ENCODE measurements around the gene PCMT1.
"Not testable (repeated sequence)": the region's sequence is repeated elsewhere in the genome, so short reads cannot be mapped to it uniquely, and the experiment has no call there.

The PCMT1 gene

DNA sequence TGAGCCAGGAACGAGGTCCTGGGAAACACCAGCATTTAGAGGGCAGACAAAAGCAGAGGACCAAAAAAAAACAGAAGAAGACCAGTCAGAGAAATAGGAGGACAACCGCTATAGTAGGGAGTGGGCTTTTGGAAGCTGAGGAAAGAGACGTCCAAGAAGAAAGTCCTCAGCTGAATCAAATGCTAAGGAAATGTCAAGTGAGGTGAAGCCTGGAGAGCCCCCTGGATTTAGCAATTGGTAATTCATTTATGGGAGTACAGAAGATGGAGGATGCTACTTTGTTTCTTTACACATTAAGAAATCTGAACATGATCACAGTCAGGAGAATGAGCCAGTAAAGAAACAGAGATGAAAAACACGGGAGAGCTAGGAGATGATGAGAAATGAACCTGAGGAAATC, 73.5 kb downstream of the PCMT1 start:
- no peak for DNase-seq

DNA sequence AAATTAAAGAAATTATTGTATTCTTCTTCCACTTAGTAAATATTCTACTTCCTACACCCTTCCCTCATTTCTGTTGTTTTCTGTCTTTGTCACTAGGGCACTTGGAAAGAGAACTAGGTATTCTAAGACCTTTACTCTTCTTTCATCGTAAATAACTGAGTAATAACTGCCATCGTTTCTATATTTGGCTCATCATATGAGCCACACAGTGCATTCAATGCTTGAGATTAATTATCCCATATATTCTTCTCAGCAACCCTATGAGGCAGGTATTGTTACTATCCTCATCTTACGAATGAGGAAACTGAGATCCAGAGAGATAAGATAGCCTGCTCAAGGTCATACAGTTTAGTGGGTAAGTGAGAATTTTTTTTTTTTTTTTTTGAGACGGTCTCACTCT, 75.8 kb downstream of the PCMT1 start:
- DNase-seq: no peak

- DNase-seq: no peak
Observed at GRCh38 chr6:149830731-149831307, 81.3 kb downstream of the PCMT1 start.

DNA sequence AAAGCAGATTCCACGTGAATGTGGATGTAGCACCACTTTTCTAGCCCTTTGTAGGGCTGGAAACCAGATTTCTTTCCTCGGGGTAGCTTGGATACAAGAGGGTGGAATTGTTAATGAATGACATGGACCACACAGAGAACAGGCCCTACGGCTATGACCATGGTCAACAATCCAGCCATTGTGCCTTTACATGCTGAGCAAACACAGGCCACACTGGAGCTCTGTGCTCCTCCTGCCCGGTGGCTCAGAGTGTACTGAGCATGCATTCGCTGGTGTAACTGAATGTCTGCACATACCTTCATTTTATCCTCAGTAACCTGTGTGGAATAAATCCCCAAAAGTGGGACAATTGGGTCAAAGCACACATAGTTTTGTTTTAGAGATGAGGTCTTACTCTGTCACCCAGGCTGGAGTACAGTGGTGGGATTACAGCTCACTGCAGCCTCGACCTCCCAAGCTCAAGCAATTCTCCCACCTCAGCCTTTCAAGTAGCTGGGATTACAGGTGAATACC, 81.8 kb downstream of the PCMT1 start:
- no peak for DNase-seq

- no peak for DNase-seq
Observed at GRCh38 chr6:149833651-149834050, 84.1 kb downstream of the PCMT1 start.

DNA sequence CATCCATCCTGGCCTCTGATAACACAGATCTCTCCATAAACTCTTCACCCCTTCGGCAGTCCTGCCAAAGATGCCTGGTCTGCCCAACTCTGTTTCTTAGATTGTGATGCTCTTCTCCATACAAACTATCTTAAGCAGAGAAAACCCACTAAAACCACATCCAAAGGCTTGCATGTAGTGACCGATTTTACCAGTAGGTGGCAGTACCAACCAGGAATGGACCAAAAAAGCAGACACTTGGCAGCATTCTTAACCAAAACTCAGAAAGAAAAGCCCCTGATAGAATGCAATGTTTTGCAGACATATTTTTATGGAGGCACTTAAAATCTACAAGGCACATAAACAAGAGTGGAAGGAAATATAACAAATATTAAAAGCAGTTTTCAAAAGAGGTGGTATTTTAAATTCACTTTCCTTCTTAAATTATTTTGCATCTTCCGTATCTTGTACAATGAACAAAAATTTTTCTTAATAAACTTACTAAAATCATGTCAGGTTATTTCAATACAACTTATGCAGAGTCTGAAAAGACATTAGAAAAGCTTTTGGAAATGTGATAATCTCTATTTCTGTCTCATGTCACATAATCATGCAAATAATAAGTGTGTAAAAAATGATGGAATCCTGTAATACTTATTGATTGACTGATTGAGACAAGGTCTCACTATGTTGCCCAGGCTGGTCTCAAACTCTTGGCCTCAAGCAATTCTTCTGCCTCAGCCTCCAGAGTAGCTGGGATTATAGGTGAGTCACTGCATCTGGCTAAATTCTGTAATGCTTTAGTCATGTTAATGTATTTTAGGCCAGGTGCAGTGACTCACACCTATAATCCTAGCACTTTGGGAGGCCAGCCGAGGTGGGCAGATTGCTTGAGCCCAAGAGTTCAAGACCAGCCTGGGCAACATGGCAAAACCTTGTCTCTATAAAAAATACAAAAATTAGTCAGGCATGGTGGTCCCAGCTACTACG, 85.3 kb downstream of the PCMT1 start:
- DNase-seq: peak; percentile 57 to 81

- DNase-seq: peak; percentile 14 to 40
Observed at GRCh38 chr6:149840345-149841075, 91.0 kb downstream of the PCMT1 start.

DNA sequence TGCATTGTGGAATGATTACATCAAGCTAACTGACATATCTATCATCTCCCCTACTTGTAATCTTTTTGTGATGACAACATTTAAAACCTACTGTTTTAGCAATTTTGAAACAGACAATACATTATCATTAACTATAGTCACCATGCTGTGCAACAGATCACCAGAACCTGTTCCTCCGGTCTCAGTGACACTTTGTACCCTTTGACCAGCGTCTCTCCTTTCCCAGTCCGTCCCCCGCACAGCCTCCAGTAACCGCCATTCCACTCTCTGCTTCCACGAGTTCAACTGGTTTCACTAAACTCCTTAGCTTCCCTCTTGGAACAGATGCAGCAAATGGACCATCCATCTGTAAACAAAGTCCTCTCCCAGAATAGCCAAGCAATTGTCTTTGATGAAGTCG, 92.8 kb downstream of the PCMT1 start:
- DNase-seq: no peak

- DNase-seq: no peak
Observed at GRCh38 chr6:149843051-149843633, 93.6 kb downstream of the PCMT1 start.

- DNase-seq: not testable (repeated sequence)
Observed at GRCh38 chr6:149844036-149844435, 94.5 kb downstream of the PCMT1 start.

DNA sequence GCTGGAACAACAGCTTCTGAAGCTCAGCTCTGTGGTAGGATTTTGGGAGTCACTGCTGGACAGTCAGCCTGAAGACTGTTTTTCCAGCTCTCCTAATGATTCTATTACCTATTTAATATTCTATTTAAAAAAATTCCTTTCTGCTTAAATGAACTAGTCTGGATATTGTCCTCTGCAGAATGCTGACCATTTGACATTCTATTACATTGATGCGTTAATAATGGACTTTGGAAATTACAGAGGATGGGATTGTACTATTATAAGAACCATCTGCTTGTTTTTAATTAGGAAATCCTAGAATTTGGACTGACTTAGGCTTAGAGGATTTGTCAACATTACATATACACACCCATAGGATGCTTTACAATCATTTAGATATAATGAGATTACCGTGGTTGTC, 94.9 kb downstream of the PCMT1 start:
- no peak for DNase-seq

- DNase-seq: no peak
Observed at GRCh38 chr6:149845549-149845948, 96.0 kb downstream of the PCMT1 start.

DNA sequence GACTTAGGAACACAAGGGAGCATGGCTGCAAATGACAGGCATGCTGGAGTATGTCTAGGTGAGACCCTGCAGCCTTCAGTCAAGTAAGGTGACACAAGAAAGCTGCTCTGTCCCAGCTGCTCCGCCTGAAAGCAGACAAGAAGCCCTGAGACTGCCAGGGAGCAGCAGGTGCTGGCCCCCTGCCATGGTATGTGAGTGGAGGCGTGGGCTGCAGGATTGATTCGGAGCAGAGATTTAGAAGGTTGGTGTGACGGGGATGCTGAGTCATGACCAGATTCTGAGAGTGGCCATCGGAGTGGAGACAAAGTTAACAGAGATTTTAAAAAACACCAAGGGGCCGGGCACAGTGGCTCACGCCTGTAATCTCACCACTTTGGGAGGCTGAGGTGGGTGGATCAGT, 96.8 kb downstream of the PCMT1 start:
- DNase-seq: no peak

DNA sequence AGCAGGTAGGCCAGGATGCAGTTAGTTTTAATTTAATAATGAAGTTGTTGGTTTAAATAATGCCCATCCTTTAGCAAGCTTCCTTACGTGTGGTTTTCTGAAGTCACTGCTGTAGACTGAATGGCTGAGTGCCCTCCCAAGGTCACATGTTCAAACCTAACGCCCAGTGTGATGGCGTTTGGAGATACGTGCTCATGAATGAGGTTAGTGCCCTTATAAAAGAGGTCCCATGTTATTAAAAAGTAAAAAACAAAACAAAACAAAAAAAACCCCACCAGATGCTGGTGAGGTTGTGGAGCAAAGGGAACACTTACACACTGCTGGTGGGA, 98.4 kb downstream of the PCMT1 start:
- no peak for DNase-seq

DNA sequence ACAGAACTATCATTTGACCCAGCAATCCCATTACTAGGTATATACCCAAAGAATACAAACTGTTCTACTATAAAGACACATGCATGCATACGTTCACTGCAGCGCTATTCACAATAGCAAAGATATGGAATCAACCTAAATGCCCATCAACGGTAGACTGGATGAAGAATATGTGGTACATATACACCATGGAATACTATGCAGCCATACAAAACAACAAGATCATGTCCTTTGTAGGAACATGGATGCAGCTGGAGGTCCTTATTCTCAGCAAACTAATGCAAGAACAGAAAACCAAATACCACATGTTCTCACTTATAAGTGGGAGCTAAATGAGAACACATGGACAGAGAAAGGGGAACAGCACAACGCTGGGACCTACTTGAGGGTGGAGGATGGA, 98.8 kb downstream of the PCMT1 start:
- DNase-seq: not testable (repeated sequence)

GRCh38 chr6:149851461-149852110, 102.0 kb downstream of the PCMT1 start:
- DNase-seq: no peak

DNA sequence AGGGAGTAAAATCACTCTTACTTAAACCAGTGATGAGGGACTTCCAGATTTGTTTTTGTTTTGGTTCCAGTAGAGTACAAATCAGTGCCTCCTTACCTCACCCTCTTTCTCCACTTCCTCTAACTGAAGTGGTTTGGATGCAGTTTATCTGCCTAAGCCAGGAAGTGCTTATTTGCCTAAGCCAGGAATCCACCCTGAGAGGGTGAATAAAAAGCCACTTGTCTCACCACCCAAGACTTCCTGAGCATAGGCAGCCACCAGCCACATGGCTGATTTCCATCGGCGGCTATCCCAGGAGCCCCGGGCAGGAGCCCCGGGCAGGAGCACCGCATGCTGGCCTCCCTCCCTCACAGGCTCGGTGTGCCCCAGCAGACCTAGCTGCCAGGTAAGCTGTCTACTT, 102.6 kb downstream of the PCMT1 start:
- peak in 1 of 2 donors; percentile 9 for DNase-seq

- DNase-seq: no peak
Observed at GRCh38 chr6:149852881-149853280, 103.3 kb downstream of the PCMT1 start.

DNA sequence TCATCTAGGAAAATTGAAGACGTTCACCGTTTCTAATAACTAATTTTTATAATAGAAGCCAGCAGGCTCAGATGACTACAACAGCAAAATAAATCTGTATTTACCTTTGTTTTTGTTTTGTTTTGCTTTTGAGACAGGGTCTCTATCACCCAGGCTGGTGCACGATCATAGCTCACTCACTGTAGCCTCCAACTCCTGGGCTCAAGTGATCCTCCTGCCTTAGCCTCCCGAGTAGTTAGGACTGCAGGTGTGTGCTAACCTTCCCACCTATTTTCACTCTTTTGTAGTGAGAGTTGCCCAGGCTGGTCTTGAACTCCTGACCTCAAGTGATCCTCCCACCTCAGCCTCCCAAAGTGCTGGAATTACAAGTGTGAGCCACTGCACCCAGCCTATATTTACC, 104.5 kb downstream of the PCMT1 start:
- not testable (repeated sequence) for DNase-seq

- DNase-seq: no peak
Observed at GRCh38 chr6:149854532-149854931, 105.0 kb downstream of the PCMT1 start.

GRCh38 chr6:149855040-149855654, 105.6 kb downstream of the PCMT1 start:
- no peak for DNase-seq

DNA sequence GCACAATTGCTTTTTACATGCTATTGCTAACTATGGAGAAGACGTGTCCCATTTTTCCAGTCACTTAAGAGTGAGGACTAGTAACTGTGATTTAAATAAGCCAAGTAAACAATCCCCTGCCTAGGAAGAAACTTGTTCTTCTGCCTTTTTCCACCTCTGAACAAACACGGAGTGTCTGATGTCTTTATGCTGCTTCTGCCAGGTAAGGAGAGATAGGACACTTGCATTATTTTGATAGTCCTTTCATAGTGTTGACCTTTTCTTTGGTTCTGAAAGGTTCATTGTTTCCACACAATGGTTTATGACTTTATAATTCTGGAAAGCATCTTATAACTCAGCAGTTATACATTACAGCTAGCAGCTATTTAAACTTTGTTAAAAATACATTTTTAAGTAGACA, 106.2 kb downstream of the PCMT1 start:
- no peak for DNase-seq

All from CD4-positive, alpha-beta T cell treated with Interleukin-1 beta for 1 hour (primary cell).